ENCODE data around the gene FNDC10.

FNDC10 gene

GRCh38 chr1:1631782-1632420 is 32.0 kb upstream of the FNDC10 start, which contains the start of gene MMP23B:
Gene MMP23B (plus strand): TSS chr1:1632173. CDS start chr1:1632219, 46 bp downstream.
- H3K4me1 ChIP-seq = no peaks in the 10 kb centered on the region
- H3K27me3 ChIP-seq (ENCODE audit: low read depth) = no peaks in the 10 kb centered on the region
- H3K4me3 ChIP-seq = no peak within 1 kb of the TSS
- no peaks in the 10 kb centered on the region for H3K9me3 ChIP-seq
- in situ Hi-C loops (cut with MboI; ENCODE audit: low sequenced_read_pairs) = no loop called here
- no peak for DNase-seq (ENCODE audit: low spot score in 2 of 2)
- 0 out of 2 replicates have a peak, but pooled peaks cover 6% of the 10 kb centered on the region for H3K36me3 ChIP-seq (replicated peaks)

GRCh38 chr1:1630965-1631781 is 31.2 kb upstream of the FNDC10 start:
- no peak for DNase-seq (ENCODE audit: low spot score in 2 of 2)
- Histone ChIP-seq H3K36me3 (replicated peaks) (no peaks in the 10 kb centered on the region), H3K9me3 (no peaks in the 10 kb centered on the region), H3K4me3 (no peak overlapping the region), H3K4me1 (no peaks in the 10 kb centered on the region), H3K27me3 (ENCODE audit: low read depth) (no peaks in the 10 kb centered on the region)
- in situ Hi-C loops (cut with MboI; ENCODE audit: low sequenced_read_pairs) = no loop called here

GRCh38 chr1:1630191-1630964 is 30.4 kb upstream of the FNDC10 start:
- H3K27me3 ChIP-seq (ENCODE audit: low read depth) = no peaks in the 10 kb centered on the region
- no peak overlapping the region for H3K4me3 ChIP-seq
- H3K4me1 ChIP-seq = no peaks in the 10 kb centered on the region
- in situ Hi-C loops (cut with MboI; ENCODE audit: low sequenced_read_pairs) = no loop called here
- no peaks in the 10 kb centered on the region for H3K36me3 ChIP-seq (replicated peaks)
- no peak for DNase-seq (ENCODE audit: low spot score in 2 of 2)
- no peaks in the 10 kb centered on the region for H3K9me3 ChIP-seq

GRCh38 chr1:1629430-1630190 is 29.7 kb upstream of the FNDC10 start:
- H3K4me3 ChIP-seq = no peak overlapping the region
- no peaks in the 10 kb centered on the region for H3K4me1 ChIP-seq
- no peaks in the 10 kb centered on the region for H3K27me3 ChIP-seq (ENCODE audit: low read depth)
- no peak for DNase-seq (ENCODE audit: low spot score in 2 of 2)
- no peaks in the 10 kb centered on the region for H3K9me3 ChIP-seq
- no peaks in the 10 kb centered on the region for H3K36me3 ChIP-seq (replicated peaks)
- in situ Hi-C loops (cut with MboI; ENCODE audit: low sequenced_read_pairs) = no loop called here

GRCh38 chr1:1628754-1629429 is 29.0 kb upstream of the FNDC10 start:
- DNase-seq (ENCODE audit: low spot score in 2 of 2) = no peak
- Histone ChIP-seq H3K9me3 (no peaks in the 10 kb centered on the region), H3K4me3 (no peak overlapping the region), H3K4me1 (no peaks in the 10 kb centered on the region), H3K27me3 (ENCODE audit: low read depth) (no peaks in the 10 kb centered on the region), H3K36me3 (replicated peaks) (no peaks in the 10 kb centered on the region)
- in situ Hi-C loops (cut with MboI; ENCODE audit: low sequenced_read_pairs) = no loop called here

DNA sequence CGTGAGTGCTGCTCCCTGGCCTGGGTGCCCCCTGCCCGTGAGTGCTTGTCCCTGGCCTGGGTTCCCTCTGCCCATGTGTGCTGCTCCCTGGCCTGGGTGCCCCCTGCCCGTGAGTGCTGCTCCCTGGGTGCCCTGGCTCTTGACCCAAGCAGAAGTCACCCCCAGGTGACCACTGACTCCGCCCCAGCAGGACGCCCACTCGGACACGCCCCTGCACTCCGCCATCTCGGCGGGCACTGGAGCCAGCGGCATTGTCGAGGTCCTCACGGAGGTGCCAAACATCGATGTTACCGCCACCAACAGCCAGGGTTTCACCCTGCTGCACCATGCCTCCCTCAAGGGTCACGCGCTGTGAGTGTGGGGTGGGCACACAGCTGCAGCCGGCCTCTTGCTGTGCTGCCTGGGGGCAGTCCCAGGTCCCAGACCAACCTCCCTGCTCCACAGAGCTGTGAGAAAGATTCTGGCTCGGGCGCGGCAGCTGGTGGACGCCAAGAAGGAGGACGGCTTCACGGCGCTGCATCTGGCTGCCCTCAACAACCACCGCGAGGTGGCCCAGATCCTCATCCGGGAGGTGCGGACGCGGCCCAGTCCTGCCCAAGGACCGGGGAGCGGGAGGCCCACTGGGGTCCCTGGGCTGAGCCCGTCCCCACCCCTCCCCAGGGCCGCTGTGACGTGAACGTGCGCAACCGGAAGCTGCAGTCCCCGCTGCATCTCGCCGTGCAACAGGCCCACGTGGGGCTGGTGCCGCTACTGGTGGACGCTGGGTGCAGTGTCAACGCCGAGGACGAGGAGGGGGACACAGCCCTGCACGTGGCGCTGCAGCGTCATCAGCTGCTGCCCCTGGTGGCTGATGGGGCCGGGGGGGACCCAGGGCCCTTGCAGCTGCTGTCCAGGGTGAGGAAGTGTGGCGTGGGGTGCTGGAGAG is 28.2 kb upstream of the FNDC10 start:
- Histone ChIP-seq H3K4me3 (no peak overlapping the region), H3K4me1 (no peaks in the 10 kb centered on the region), H3K27me3 (ENCODE audit: low read depth) (no peaks in the 10 kb centered on the region), H3K9me3 (no peaks in the 10 kb centered on the region), H3K36me3 (replicated peaks) (no peaks in the 10 kb centered on the region)
- in situ Hi-C loops (cut with MboI; ENCODE audit: low sequenced_read_pairs) = no loop called here
- DNase-seq (ENCODE audit: low spot score in 2 of 2) = no peak

DNA sequence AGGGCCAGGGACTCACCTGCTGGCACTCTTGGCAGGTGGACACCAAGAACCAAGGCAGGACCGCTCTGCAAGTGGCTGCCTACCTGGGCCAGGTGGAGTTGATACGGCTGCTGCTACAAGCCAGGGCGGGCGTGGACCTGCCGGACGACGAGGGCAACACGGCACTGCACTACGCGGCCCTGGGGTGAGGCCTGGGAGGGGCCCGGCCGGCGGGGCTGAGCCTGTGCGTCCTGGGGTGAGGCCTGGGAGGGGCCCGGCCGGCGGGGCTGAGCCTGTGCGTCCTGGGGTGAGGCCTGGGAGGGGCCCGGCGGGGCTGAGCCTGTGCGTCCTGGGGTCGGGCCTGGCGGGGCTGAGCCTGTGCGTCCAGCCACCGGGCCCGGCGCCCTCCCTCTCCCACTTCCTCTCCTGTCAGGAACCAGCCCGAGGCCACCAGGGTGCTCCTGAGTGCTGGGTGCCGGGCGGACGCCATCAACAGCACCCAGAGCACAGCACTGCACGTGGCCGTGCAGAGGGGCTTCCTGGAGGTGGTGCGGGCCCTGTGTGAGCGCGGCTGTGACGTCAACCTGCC is 27.4 kb upstream of the FNDC10 start:
- in situ Hi-C loops (cut with MboI; ENCODE audit: low sequenced_read_pairs) = no loop called here
- Histone ChIP-seq H3K4me1 (no peaks in the 10 kb centered on the region), H3K9me3 (no peaks in the 10 kb centered on the region), H3K27me3 (ENCODE audit: low read depth) (no peaks in the 10 kb centered on the region), H3K36me3 (replicated peaks) (no peaks in the 10 kb centered on the region), H3K4me3 (no peak overlapping the region)
- DNase-seq (ENCODE audit: low spot score in 2 of 2) = no peak

DNA sequence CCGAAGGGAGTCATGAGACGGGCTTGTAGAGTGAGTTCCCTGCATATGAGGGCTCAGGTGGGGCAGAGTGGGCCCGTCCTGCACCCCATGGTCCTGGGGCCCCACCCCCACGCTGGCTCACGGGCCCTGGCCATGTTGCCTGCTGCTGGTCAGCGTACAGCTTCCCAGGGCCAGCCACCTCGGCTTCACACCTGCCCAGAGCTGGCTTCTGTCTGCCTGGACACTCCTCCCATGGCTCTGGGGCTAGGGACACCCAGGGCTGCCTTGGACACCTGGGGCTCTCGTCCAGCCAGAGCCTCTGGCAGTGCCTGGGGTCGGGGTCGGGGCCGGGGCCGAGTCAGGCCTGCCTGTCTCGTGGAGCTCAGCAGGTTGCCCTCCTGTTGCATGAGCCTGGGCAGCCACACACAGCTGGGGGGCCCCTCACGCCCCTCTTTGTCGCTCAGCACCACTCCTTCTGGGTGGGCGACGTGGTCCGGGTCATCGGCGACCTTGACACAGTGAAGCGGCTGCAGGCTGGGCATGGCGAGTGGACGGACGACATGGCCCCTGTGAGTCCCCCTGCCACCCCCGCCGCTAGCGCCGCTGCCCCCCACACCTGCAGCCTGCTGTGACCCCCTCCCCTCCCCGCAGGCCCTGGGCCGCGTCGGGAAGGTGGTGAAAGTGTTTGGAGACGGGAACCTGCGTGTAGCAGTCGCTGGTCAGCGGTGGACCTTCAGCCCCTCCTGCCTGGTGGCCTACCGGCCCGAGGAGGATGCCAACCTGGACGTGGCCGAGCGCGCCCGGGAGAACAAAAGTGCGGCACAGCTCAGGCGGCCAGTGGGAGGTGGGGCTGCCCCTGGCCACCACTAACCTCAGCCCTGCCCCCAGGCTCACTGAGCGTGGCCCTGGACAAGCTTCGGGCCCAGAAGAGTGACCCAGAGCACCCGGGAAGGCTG is 26.5 kb upstream of the FNDC10 start:
- Histone ChIP-seq H3K36me3 (replicated peaks) (no peaks in the 10 kb centered on the region), H3K27me3 (ENCODE audit: low read depth) (no peaks in the 10 kb centered on the region), H3K4me3 (no peak overlapping the region), H3K4me1 (no peaks in the 10 kb centered on the region), H3K9me3 (no peaks in the 10 kb centered on the region)
- in situ Hi-C loops (cut with MboI; ENCODE audit: low sequenced_read_pairs) = no loop called here
- no peak for DNase-seq (ENCODE audit: low spot score in 2 of 2)

- H3K9me3 ChIP-seq = no peaks in the 10 kb centered on the region
- no peak overlapping the region for H3K4me3 ChIP-seq
- no peaks in the 10 kb centered on the region for H3K36me3 ChIP-seq (replicated peaks)
- DNase-seq (ENCODE audit: low spot score in 2 of 2) = no peak
- in situ Hi-C loops (cut with MboI; ENCODE audit: low sequenced_read_pairs) = no loop called here
- no peaks in the 10 kb centered on the region for H3K27me3 ChIP-seq (ENCODE audit: low read depth)
- H3K4me1 ChIP-seq = no peaks in the 10 kb centered on the region
Measured at GRCh38 chr1:1625824-1626206, 25.9 kb upstream of the FNDC10 start.

DNA sequence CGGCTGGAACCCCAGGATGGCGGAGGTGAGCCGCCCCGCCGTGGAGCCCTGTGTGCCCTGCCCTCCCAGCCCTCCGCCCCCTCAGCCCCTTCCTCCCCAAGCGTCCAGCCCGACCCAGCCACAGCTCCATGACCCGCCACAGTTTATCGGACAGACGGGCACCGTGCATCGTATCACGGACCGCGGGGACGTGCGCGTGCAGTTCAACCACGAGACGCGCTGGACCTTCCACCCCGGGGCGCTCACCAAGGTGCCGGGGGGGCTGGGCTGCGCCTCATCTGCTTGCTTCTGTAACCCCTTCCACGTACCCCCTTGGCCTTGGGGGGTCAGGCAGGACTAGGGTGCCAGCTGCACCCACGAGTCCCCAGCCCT is 25.5 kb upstream of the FNDC10 start:
- in situ Hi-C loops (cut with MboI; ENCODE audit: low sequenced_read_pairs) = no loop called here
- no peaks in the 10 kb centered on the region for H3K36me3 ChIP-seq (replicated peaks)
- H3K4me1 ChIP-seq = no peaks in the 10 kb centered on the region
- H3K9me3 ChIP-seq = no peaks in the 10 kb centered on the region
- no peak for DNase-seq (ENCODE audit: low spot score in 2 of 2)
- H3K4me3 ChIP-seq = no peak overlapping the region
- no peaks in the 10 kb centered on the region for H3K27me3 ChIP-seq (ENCODE audit: low read depth)

Data from HAP-1 (cell line).